ENCODE results near the gene UBE2B.

UBE2B gene

DNA sequence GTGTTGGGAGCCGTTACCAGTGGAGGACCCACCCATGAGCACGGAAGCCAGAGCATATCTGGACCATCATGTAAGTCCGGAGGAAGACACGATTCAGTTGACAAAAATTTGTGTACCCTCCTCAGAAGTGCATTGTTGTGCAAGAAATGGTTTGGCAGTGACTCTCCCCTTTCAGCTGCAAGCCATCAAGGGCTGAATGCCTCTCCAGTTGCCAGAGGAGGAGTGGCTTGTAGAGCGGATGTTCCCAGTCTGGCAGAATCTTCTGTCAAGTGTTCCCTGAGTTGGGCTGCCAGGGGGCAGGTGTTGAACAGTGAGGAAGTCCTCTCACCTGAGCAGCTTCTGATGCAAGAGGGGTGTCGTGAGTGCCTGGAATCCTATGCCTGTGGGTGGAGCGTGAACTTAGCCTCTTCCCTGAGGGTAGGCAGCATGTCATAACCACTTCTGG, 67.9 kb downstream of the UBE2B start:
- Histone ChIP-seq H3K4me1 (ENCODE audit: control insufficient read depth, insufficient read depth, low read length) (peaks cover 49% of the 10 kb centered on the region), H3K36me3 (ENCODE audit: insufficient read depth, low read length) (no peaks in the 10 kb centered on the region), H3K9ac (ENCODE audit: low read depth, low read length) (peak overlapping the region; percentile 72)

DNA sequence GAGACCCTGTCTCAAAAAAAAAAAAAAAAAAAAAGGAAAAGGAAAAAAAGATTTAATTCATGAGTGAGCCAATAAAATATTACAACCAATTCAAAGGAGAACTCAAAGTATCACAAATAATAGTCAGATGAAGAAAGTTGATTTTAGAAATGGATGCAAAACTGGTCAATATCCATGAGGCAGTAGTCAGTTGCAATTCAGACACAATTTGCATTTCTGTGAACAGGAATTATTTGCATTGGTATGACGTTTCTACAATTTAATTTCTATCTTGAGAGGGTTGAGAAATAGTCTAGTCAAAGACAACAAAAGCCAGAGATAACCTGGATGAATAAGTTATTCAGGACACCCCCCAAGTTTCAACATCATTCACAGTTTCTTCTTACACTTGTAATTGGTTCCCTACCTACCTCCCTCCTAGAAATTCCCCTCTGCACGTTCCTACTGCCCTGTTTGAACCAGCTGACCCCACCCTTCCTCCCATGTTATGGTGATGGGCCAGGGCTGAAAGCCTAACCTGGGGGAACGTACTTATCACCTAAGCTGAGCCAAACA, 68.9 kb downstream of the UBE2B start:
- H3K4me3 ChIP-seq (ENCODE audit: low read length): no peak overlapping the region
- H3K4me2 ChIP-seq (ENCODE audit: low read length): no peak overlapping the region
- no peak overlapping the region for H3K9ac ChIP-seq (ENCODE audit: low read depth, low read length)
- H3K27me3 ChIP-seq (ENCODE audit: control insufficient read depth, insufficient read depth, low read length): no peaks in the 10 kb centered on the region
- peaks cover 46% of the 10 kb centered on the region for H3K4me1 ChIP-seq (ENCODE audit: control insufficient read depth, insufficient read depth, low read length)
- no peaks in the 10 kb centered on the region for H3K36me3 ChIP-seq (ENCODE audit: insufficient read depth, low read length)
- H3K9me3 ChIP-seq (replicated peaks; ENCODE audit: low read length): no peaks in the 10 kb centered on the region

More for the DNA sequence above, 67.9 kb downstream of the UBE2B start:
- H3K4me2 ChIP-seq (ENCODE audit: low read length): peak overlapping the region; percentile 57
- H3K27me3 ChIP-seq (ENCODE audit: control insufficient read depth, insufficient read depth, low read length): no peaks in the 10 kb centered on the region
- H3K9me3 ChIP-seq (replicated peaks; ENCODE audit: low read length): no peaks in the 10 kb centered on the region
- H3K4me3 ChIP-seq (ENCODE audit: low read length): peak overlapping the region; percentile 46
